Measurements from ENCODE around the gene GGCX. TPM values are rescaled to one million over a fixed set of nuclear protein-coding genes. Genes with fewer than 3 reads are reported as not detected.

Gene GGCX
- total RNA-seq: 34.6 and 35.4 TPM in 2 replicates

DNA sequence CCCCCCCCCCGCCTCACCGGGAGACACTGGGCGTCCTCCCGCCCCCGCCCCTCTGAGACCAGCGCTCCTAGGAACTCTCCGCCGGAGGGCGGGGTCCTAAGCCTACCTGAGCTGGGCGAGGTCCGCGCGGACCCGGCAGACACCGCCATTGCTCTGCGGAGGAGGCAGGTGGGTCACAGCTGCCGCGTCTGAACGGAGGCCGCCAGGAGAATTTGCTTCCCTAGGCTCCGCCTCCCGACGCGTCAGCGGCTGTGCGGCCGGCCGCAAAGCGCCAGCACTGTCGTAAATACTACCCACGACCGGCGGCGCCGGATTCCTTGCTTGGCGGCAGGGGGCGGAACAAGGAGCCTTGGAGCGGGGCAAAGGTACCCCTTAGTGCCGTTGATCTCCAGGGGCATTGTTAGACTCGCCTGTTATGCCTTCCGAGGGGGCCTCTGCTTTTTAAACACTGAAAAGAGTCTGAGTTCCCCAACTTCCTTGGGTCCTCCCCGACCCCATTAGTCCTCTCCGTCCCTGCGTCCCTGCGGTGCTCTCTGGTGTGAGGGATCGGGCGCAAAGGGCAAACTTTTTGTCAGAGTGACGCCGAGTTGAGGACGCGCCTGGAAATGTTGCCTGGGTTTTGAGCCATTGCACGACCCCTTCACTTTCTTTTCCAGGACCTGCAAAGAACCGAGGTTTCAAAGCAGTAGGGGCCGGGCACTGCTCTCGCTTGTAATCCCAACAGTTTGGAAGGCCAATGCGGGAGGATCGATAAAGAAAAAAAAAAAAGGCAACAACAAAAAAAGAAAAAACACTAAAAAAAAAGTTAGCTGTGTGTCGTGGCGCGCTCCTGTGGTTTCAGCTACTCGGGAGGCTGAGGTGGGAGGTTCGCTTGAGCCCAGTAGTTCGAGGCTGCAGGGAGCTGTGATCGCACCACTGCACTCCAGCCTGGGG, at the start of gene GGCX:
GGCX (minus strand) TSS at position 214 of the 933 bp plus-strand sequence; CDS start at position 149, 65 bp downstream.

DNA sequence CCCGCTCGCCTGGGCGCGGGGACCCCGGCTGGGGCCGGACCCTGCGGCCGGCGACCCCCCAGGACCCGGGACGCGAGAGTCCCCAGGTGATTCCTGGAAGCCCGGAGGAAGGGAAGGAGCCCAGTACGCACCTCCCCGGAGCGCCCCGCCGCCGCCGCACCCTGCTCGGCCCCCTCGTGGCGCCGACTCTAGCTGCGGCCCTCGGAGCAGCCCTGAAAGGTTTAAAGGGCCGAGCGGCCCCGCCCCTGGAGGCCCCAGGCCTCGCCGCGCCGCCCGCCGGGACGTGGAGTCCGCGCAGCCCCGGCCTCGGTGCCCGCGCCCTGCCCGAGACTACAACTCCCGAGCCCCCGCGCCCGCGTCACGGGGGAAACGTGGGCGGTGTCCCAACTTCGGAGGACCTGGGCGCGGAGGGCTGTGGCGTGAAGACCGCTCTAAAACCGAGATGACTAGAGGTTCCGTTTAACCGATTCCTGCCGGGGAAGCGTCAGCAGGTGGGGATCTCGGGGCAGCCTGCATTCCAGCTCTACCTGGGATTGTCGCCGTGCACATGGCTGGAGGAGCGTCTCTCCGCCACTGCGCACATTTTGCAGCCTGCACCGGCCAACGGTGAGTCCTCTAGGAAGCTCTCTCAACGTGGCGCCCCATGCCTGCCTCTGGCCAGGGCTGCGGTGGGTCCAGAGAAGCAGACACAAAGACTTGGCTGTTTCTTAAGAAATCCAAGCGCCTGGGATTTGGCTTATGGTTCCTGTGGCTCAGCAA, 41.4 kb upstream of the GGCX start, which contains the start of gene TMEM150A:
TMEM150A (minus strand) TSS at position 223 of the 759 bp plus-strand sequence. CDS start 750 bp downstream, outside the sequence.

DNA sequence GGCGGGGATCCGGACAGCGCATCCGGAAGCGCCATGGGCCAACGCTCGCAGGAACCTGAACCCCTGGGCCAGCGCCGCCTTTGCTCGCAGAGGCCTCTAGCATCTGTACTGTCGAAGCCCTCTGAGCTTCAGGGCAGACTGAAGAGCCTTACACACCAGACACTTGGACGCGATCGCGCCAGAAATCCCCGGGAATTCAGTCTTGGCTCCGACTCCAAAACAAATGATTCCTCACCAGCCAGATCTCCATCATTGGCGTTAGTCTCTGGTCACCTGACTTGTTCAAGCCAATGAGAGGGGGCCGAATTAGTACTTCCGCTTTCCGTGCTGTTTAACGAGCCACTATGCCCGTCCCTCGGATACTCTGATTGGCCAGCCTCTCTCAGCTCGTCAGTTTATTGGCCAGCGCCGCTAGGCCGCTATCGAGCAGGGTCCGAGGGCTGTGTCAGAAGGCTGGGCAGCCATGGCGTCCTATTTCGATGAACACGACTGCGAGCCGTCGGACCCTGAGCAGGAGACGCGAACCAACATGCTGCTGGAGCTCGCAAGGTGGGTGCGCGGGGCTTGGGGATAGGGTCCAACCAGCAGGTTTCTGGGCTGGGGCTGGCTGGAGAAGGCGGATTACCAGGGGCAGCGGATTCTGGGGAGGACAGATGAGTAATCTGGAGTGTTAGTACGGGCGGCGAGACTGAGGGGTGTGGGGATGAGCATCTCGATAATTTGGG, 34.2 kb upstream of the GGCX start, which contains the start of gene RNF181:
RNF181 (plus strand) TSS at position 445 of the 725 bp plus-strand sequence; CDS start at position 464, 19 bp downstream.

DNA sequence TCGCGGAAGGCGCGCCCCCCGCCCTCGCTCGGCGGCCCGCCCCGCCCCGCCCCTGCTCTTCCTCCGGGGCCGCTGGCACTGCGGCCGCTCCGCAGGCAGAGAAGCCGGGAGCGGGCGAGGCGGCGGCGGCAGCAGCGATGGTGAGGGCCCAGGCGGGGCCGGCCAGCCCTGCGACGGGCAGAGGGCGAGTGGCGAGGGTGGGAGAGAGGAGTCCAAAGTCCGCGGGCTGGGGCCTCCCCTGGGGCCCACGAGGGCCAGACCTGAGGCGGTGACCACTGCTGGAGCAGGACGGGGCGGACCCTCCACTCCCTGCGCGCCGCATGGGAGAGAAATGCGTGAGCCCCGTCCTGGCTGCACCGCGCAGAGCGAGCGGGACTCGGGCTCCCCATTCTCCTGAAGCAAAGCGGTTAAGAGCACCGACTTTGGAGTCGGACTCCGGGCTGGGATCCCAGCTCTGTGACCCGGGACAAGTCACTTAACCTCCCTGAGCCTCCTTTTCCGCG, 23.1 kb upstream of the GGCX start, which contains the start of gene VAMP5:
VAMP5 (plus strand) TSS at position 78 of the 503 bp plus-strand sequence; CDS start at position 138, 60 bp downstream.

DNA sequence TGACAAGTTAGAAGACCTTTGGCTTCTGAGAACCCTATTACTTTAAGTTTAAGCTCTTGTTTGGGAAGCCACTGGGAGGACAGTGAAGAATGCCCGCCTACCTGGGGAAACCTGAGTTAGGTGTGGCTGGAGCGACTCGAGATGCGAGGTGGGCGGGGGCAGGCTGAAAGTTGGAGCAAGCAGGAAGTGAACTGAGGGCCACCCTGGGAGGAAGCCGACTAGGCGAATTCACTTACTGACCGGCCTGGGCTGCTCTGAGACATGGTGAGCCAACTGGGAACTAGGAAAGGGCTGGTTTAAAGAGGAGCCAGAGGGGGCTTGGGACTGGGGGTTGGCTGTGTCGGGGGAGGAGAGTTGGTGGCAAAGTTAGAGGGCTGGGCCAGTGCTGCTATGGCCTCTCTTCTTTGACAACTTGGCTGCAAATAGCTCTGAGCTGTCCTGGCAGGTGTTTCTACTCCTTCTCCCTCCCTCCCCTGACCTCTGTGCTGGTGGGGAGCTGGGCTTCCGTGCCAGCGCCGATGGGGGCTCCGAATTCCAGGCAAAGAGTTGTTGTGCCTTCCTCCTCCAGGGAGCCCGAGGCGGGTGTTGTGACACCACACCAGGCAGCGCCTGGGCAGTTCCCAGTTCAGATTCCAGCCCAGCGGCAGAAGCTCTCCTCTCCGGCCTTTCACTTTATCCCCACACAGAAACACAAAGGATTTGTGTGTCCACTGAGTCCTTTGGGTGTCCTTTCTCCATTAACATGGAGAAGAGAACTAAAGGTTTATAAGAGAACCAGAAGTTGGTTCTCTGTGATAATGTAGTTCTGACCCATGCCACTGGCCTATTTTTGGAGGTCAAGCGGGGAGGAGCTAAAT, 16.3 kb upstream of the GGCX start, which contains the start of gene VAMP8:
VAMP8 (plus strand) TSS at position 201 of the 857 bp plus-strand sequence; CDS start at position 262, 61 bp downstream.

DNA sequence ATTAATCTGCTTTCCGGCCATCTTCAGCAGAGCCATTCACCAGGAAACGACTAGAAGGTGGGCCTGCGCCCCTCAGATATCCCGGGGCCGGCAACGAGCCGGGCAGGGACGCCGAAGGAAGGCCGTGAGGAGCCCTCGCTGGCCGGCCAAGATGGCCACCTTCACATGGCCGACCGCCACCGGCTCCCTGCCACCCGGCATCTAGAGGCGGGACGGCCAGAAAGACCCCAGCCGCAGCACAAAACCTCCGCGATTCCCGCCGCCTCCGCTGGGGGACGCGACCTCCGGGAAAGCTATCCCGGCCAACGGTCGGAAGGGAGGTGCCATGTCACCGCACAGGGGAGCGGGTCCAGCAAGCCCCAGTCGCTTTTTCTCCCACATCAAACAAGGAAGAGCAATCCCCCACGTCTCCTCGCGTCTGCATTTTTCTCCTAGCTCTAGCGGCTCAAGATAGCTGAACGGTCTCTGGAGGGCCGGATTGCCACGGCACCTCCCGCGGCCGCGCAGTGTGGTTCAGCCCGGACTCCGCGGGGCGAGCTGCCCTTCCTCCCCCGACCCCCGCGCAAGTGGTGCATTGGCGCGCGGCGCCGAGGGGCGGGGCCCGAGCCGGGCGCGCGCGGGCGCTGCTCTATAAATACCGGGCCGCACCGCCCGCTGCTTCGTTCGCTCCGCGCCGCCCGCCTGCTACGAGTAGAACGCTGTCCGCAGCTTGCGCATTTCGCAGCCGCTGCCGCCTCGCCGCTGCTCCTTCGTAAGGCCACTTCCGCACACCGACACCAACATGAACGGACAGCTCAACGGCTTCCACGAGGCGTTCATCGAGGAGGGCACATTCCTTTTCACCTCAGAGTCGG, 22.6 kb downstream of the GGCX start, which contains the start of gene MAT2A:
MAT2A (plus strand) TSS at position 662 of the 854 bp plus-strand sequence; CDS start at position 782, 120 bp downstream.

Other genes with a start within 250 kb of the GGCX start
- gene TGOLN2, start 233.5 kb downstream of the GGCX start, total RNA-seq: 63.9 and 67.5 TPM in 2 replicates
- 26.6 and 35.0 TPM in 2 replicates for gene RETSAT, start 207.0 kb downstream of the GGCX start, total RNA-seq
- gene ELMOD3, start 206.7 kb downstream of the GGCX start, total RNA-seq: 10.0 and 15.3 TPM in 2 replicates
- gene CAPG, start 151.1 kb downstream of the GGCX start, total RNA-seq: 72.2 and 88.8 TPM in 2 replicates
- gene SH2D6, start 142.8 kb downstream of the GGCX start, total RNA-seq: not detected in 2 replicates
- 95.3 and 95.9 TPM in 2 replicates for gene MAT2A, start 22.3 kb downstream of the GGCX start, total RNA-seq
- gene VAMP8, start 16.1 kb upstream of the GGCX start, total RNA-seq: 5.8 TPM in 1 of 2 replicates, not detected in the other
- gene VAMP5, start 22.9 kb upstream of the GGCX start, total RNA-seq: 33.1 and 70.7 TPM in 2 replicates
- gene RNF181, start 34.3 kb upstream of the GGCX start, total RNA-seq: 157 and 188 TPM in 2 replicates
- gene TMEM150A, start 41.2 kb upstream of the GGCX start, total RNA-seq: 22.9 and 26.7 TPM in 2 replicates
- gene C2orf68, start 50.6 kb upstream of the GGCX start, total RNA-seq: 5.3 and 8.2 TPM in 2 replicates
- 39.1 and 51.7 TPM in 2 replicates for gene USP39, start 54.7 kb upstream of the GGCX start, total RNA-seq
- gene SFTPB, start 106.7 kb upstream of the GGCX start, total RNA-seq: not detected in 2 replicates
- not detected in 2 replicates for gene GNLY, start 132.9 kb upstream of the GGCX start, total RNA-seq
- 16.9 and 31.4 TPM in 2 replicates for gene ATOH8, start 192.5 kb upstream of the GGCX start, total RNA-seq

All from pericardium fibroblast (primary cell).